ENCODE measurements around the gene PAQR7.

Gene PAQR7

DNA sequence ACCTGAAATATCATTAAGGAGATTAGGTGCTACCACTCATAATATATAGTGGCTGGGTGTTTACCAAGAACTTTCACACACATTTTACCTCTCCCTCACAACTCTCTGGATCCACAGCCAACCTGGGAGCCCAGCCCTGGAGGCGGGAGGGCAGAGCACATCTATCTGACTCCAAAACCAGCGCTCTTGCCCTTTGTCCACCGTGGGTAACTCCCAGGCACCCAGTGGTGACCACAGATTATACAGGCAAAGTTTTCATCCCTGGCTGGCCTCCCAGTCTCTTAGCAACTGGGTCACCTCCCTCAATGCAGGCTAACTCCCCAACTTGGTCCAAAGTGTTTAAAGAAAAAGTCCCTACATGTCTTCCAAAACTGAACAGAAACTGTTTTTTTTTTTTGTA, 2.4 kb downstream of the PAQR7 start:
- DNase-seq: no peak

DNA sequence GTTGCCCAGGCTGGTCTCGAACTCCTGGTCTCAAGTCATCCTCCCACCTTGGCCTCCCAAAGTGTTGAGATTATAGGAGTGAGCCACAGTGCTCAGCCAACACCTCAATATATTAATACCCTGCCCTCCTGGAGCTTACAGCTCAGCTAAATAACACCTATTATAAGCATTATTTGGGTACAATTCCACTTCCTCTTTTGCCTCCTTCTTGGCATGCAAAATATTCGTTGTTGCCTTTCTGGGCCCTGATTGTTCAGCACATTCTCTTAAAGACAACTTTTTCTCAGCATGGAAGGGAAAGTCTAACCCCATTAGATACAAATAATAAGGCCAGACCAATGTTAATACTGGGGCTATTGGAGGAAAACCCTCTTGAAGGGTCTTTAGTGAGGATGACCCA, 2.8 kb downstream of the PAQR7 start:
- DNase-seq: no peak

DNA sequence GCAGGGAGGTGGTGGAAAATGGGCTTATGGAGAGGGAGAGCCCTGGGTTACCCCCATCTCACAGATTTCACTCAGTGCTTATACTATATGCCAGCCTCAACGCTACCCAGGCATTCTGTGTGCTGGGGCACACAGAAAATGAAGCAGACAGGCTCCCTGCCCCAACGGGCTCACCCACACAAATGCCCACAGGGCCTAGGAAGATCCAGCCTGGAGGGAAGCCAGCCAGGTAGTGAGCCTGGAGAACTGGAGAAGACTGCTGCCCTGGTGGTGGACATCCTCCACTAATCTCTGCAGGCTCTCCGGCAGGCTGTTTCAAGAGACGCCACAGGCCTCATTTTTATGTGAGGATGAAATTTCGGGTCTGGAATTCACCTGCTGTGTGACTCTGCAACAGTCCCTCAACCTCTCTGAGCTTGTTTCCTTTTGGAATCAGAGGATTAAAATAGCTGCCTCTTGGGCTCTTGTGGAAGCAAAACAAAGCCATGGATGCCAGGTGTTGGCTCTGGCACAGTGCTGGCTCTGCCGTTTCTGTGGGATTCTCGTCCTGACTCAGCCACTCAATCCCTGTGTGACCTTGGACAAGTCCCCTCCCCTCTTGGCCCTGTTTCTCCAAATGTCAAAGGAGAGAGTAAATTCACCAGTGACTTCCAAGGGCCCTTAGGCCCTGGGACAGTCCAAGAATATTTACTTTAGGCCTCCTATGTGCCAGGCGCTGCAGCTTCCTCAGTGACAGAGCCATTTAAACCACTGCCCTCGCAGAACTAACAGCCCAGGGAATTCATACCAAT, 3.6 kb downstream of the PAQR7 start:
- DNase-seq: no peak

GRCh38 chr1:25871086-25871703, 4.3 kb downstream of the PAQR7 start:
- DNase-seq: no peak

GRCh38 chr1:25870614-25871013, 4.9 kb downstream of the PAQR7 start:
- DNase-seq: no peak

GRCh38 chr1:25869909-25870606, 5.5 kb downstream of the PAQR7 start:
- no peak for DNase-seq

DNA sequence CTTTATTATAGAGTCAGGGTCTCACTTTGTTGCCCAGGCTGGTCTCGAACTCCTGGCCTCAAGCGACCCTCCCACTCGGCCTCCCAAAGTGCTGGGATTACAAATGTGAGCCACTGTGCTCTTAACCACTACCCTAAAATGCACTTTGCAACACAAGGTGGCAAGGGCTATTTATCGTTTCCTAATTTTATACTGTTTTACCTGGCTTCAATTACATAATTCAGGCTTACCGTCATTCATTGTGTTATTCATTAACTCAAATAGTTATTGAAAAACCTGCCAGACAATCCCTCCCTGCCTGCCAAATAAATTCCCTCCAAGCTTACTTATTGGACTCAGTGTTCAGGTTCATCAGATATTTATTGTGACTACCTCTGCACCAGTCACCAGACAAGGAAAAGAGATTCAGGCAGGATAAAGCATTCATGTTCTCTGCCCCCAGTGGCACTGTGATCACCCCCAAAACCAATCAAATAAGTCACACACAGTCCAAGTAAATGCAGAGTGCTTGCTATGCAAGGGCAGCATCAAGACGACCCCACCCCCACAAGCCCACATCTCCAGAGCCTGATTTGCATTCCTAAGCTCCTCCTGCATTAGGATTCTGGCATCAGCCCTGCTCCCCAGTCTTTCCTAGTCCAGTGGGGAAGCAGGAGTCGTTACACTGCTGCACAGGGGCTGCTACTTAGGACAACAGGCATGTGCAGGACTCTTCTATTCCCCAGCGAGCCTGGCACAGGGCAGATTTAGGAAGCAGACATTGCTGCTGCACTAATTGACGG, 8.1 kb downstream of the PAQR7 start:
- no peak for DNase-seq

DNA sequence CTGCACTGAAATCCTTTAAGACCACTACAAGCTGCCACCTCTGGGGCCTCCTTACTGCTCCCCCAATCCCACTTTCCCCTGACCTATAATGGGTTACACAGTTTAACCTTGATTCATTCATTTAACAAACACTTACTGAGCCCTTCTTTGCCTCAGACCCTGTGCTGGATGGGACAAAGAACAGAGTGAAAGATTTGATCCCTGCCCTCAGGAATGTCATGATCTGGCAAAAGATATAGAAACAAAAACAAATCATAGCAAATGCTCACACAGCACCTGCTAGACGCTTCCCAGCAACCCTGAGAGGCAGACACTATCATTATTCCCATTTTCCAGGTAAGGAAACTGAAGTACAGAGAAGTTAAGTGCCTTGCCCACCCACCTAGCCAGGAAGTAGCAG, 9.2 kb downstream of the PAQR7 start:
- DNase-seq: no peak

GRCh38 chr1:25864434-25864833, 11.1 kb downstream of the PAQR7 start:
- no peak for DNase-seq

DNA sequence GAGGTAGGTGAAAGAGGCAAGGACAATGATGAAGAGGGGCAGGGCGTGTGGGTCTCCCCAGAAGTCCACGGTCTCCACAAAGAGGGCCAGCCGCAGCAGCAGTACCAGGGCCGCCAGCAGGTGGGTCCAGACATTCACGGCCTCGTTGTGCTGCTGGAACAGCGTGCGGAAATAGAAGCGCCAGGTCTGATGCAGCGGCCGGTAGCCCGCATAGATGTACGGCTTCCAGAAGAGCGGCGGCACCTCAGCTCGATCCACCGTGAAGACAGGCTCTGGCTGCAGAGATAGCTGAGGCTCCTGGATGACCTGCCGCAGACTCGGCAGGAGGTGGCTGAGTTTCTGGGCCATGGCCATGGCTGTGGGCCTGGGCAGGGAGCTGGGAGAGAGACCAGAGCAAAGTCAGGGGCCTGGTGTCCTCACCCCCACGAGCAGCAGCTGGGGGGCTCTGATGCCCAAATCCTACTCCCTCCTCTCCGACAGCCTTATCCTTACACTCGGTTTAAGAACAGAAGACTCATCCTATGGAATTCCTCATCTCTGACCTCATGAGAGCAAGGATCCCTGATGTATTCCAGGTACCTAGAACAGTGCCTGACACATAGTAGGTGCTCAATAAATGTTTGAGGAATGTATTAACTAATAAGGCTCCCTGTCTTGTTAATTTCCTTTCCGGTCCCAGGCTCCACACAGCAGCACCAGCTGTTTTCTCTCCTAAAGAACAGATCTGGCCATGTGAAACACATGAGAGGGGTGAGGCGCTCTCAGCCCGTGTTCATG, 11.8 kb downstream of the PAQR7 start:
- no peak for DNase-seq

- no peak for DNase-seq
These were observed 12.6 kb downstream of the PAQR7 start for GRCh38 chr1:25862785-25863485.

DNA sequence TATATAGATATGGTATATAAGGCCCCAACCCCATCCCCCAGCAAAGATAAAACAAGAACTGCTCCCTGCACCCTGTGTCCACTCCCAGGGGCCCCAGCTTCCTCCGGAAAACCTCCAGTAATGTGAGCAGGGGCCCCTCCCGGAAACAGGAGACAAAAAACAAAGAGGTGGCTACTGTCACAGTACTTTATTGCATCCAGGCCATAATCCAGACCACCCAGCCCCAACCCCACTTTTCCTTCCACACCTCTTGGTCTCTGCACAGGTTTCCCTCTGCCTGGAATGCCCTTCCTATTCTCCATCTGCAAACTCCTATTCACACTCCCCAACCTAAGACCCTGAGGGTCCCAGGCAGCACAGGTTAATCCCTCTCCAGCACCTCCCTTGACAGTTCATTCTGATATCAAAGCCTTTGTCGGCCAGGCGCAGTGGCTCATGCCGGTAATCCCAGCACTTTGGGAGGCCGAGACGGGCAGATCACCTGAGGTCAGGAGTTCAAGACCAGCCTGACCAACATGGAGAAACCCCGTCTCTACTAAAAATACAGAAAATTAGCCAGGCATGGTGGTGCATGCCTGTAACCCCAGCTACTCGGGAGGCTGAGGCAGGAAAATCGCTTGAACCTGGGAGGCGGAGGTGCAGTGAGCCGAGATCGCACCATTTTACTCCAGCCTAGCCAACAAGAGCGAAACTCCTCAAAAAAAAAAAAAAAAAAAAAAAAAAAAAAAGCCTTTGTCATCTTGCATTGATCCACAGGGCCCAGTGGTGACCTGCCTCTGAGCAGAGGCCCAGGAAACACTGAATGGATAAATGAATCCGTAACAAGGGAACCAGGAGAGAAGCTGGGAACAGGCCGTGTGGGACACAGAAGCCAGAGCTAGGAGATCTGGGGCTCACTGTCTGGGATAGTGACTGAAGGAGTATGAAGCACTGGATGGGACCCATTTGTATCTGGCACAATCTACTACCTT, 13.9 kb downstream of the PAQR7 start:
- no peak for DNase-seq

DNA sequence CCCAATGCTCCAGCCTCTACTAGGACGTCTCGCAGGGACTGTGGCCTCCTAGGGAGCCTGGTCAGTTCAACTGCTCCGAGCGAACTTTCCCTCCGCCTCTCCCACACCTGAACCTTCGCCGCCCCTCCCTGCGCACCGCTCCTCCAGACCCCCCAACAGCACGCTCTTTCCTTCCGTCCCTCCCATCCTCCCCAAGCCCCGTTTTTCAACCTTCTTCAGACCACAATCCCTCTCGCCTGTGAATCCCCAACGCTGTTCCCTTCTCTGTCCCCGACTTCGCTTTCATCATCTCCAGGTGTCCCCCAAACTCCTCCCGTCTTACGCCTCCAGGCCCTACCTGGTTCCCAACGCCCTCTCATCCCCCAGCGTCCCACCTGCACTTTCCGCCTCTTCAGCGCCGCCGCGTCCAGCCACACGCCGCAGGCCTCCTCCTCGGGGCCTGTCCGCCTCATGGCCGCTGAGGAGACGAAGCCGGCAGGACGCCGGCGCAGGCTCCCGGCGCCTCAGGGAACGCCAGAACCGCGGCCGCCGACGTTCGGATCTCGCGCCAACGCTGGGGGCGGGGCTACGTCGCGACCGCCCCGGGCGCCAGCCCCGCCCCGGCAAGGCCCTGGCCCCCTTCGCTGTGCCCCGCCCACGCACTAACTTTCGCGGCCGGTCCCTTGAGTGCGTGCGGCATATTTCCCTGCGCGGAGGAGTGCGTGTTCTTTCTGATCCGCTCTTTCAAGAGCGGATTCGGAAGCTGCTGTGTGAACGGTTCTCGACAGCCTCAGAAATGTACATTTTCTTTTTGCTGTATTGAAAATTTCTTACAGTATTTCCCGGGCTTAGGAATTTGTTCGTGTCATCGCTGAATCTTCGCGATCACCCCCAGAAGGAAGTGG, 16.4 kb downstream of the PAQR7 start, which contains the start of gene AUNIP:
Gene AUNIP (minus strand): TSS at position 552 of the 884 bp plus-strand sequence. CDS start 100 bp downstream, at position 452.
- DNase-seq: peak; percentile 94

DNA sequence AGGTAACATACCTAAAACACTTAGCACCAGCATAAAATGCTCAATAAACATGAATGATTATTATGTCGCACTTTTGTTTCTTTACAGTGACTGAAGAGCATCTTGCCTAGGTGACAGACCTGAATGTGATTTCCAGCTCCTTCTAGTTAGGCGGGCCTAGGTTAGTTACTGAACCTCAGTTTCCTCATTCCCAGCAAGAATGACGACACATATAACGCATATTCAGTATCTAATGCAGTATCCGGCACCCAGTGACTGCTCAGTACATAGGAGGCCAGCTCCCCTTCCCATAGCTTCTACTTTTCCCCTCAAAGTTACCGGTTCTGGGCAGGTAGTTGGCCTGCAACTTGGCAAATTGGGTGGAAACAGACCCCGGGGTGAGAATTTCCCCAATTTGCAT, 17.0 kb downstream of the PAQR7 start:
- DNase-seq: no peak

DNA sequence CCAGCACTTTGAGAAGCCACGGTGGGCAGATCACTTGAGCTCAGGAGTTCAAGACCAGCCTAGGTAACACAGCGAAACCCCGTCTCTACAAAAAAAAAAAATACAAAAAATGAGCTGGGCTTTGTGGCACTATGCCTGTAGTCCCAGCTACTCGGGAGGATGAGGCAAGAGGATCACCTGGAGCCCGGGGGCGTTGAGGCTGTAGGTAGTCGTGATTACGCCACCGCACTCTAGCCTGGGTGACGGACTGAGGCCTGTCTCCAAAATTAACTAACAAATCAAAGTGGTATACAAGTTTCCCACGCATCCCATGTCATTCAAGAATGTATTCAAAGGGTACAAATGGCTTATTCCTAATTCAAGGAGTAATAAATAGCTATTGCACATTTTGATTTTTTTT, 18.7 kb downstream of the PAQR7 start:
- DNase-seq: no peak

DNA sequence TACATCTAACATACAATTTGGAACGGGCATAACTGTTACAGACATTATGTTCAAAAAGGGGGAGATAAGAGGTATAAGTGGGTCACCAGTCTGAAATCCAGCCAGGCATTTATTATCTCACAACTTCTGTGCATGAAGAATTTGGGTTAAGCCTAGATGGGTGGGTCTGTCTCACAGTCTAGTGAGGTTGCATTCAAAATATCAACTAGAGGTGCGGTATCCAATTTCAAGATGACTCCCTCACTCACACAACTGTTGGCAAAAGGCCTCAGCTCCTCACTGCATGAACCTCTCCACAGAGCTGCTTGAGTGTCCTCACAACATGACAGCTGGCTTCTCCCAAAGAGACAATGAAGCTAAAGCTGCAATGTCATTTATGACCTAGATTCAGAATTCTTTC, 21.0 kb downstream of the PAQR7 start:
- DNase-seq: no peak

- DNase-seq: no peak
These were observed 27.0 kb downstream of the PAQR7 start for GRCh38 chr1:25848531-25848930.

DNA sequence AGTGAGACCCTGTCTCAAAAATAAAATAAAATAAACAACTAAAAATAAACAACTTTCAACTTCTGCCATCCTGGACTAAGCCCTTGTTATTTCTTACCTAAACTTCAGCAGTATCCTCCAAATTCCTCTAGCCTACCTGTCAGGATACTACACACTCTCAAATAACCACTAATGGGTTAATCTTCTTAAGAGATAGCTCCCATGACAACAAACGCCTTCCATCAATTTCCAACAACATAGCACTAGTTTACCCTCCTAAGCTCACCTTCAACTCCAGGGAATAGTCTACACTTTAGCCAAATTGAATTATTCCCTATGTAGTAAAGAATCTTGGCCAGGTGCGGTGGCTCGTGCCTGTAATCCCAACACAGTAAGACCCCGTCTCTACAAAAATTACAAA, 27.6 kb downstream of the PAQR7 start:
- no peak for DNase-seq

GRCh38 chr1:25845664-25846063, 29.8 kb downstream of the PAQR7 start:
- no peak for DNase-seq
